Loucy (cell line): ENCODE data around the gene CDC42BPA.

Experiments
- H2AFZ ChIP-seq: fragments of 200-600 bp; sonication (generic); 2 replicates; pipeline ENCODE4 v1.6.0; 2016; ENCODE audit warnings: antibody characterized with exemption, mild to moderate bottlenecking, low read length, moderate library complexity
- H3F3A ChIP-seq: fragments of 200-600 bp; 2 replicates; pipeline ENCODE4 v1.6.0; 2016; ENCODE audit warnings: antibody characterized with exemption, low read depth, mild to moderate bottlenecking
- H3K27me3 ChIP-seq: fragments of 200-600 bp; sonication (generic); 2 replicates; pipeline ENCODE4 v1.6.1; 2014; ENCODE audit warnings: low read length, mild to moderate bottlenecking; ENCODE audit not compliant: insufficient read depth, poor library complexity, severe bottlenecking
- H3K36me3 ChIP-seq: fragments of 200-600 bp; sonication (generic); 2 replicates; pipeline ENCODE4 v1.6.1; 2016; ENCODE audit warnings: low read length; ENCODE audit not compliant: insufficient read depth
- H3K4me1 ChIP-seq: fragments of 200-600 bp; sonication (generic); 2 replicates; pipeline ENCODE4 v1.5.1; 2014; ENCODE audit warnings: low read length, mild to moderate bottlenecking; ENCODE audit not compliant: insufficient read depth, poor library complexity, severe bottlenecking
- H3K4me2 ChIP-seq: fragments of 200-600 bp; sonication (generic); 2 replicates; pipeline ENCODE4 v1.6.0; 2014; ENCODE audit warnings: antibody characterized with exemption, low read length, low read depth, mild to moderate bottlenecking; ENCODE audit not compliant: poor library complexity, severe bottlenecking
- H3K4me3 ChIP-seq: fragments of 200-600 bp; sonication (generic); 2 replicates; pipeline ENCODE4 v1.5.1; 2014; ENCODE audit warnings: low read length, mild to moderate bottlenecking, mixed read lengths; ENCODE audit not compliant: poor library complexity, severe bottlenecking
- H3K79me2 ChIP-seq: fragments of 200-600 bp; sonication (generic); 2 replicates; pipeline ENCODE4 v1.6.1; 2014; ENCODE audit warnings: low read length; ENCODE audit not compliant: insufficient read depth
- H3K9ac ChIP-seq: fragments of 200-600 bp; sonication (generic); 2 replicates; pipeline ENCODE4 v1.6.0; 2014; ENCODE audit warnings: mild to moderate bottlenecking, low read depth, low read length, moderate library complexity; ENCODE audit not compliant: poor library complexity, severe bottlenecking
- H3K9me2 ChIP-seq: fragments of 200-600 bp; sonication (generic); replicated peaks from 2 replicates; pipeline ENCODE4 v1.6.1; 2016; ENCODE audit warnings: low read depth, low read length, mixed read lengths
- H3K9me3 ChIP-seq: fragments of 200-600 bp; sonication (generic); 2 replicates; pipeline ENCODE4 v1.6.1; 2014; ENCODE audit warnings: mild to moderate bottlenecking, antibody characterized with exemption, low read length, low read depth; ENCODE audit not compliant: insufficient read depth
- H4K20me1 ChIP-seq: fragments of 200-600 bp; sonication (generic); 2 replicates; pipeline ENCODE4 v1.6.0; 2014; ENCODE audit warnings: antibody characterized with exemption, low read length, mild to moderate bottlenecking; ENCODE audit not compliant: insufficient read depth, poor library complexity, severe bottlenecking
- EZH2phosphoT487 ChIP-seq: fragments of 200-600 bp; IDR thresholded peaks from 2 replicates; pipeline ENCODE4 v1.6.1; 2018; ENCODE audit warnings: antibody characterized with exemption, mild to moderate bottlenecking, moderate library complexity, borderline replicate concordance
- TF ChIP-seq, protein P1 (sequence below): fragments of 200-600 bp; sonication (generic); conservative IDR thresholded peaks from 2 replicates; pipeline ENCODE4 v1.5.1; 2014; ENCODE audit warnings: mild to moderate bottlenecking, antibody characterized with exemption, low read length

Gene CDC42BPA

DNA sequence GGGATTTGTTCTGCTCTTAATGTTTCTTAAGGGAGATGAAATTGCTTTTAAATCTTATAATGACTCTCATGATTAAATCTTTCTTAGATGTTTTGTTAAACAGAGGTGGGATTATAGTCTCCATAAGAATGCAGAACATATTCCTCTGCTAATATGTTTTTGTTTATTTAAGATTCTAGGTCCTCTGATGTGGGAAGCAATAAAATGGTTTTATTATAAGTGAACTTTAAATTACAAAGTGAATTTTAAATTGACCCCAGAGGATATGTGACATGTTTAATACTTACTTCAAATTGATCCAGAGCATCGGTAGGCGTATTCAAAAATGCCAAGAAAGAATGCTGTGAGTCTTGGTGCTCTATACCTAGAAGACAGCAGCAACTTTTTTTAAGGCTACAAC lies 248.8 kb downstream of the CDC42BPA start:
- Histone ChIP-seq H3F3A (0 out of 2 replicates have a peak, but pooled peaks cover 2% of the 10 kb centered on the region), H3K79me2 (no peaks in the 10 kb centered on the region)

DNA sequence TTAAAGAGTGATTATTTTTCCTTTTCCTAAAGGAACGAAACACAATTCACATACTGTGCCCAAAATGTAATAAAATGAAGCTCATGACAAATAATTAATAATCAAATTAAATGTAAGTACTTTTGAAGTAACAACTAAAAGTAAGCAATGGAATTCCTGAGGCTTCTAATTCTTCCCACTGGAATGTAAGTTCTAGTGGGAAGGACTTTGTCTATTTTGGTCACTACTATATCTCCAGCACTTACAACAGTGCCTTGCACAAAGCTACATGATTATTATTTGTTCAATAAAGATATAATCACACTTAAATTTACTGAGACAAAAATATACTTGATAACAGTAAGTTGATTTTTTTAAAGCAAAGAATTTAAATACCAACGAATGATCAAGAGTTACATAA lies 249.4 kb downstream of the CDC42BPA start:
- Histone ChIP-seq H2AFZ (no peak overlapping the region), H3K9ac (no peak overlapping the region), H3K9me3 (no peaks in the 10 kb centered on the region), H3K4me3 (no peak overlapping the region), H3F3A (0 out of 2 replicates have a peak, but pooled peaks cover 2% of the 10 kb centered on the region), H3K79me2 (no peaks in the 10 kb centered on the region), H3K27me3 (no peaks in the 10 kb centered on the region), H3K36me3 (no peaks in the 10 kb centered on the region), H3K4me1 (no peaks in the 10 kb centered on the region), H3K9me2 (no peaks in the 10 kb centered on the region), H3K4me2 (no peak overlapping the region), H4K20me1 (no peaks in the 10 kb centered on the region)
- no peak for TF ChIP-seq EZH2phosphoT487
- TF ChIP-seq, protein P1, sequence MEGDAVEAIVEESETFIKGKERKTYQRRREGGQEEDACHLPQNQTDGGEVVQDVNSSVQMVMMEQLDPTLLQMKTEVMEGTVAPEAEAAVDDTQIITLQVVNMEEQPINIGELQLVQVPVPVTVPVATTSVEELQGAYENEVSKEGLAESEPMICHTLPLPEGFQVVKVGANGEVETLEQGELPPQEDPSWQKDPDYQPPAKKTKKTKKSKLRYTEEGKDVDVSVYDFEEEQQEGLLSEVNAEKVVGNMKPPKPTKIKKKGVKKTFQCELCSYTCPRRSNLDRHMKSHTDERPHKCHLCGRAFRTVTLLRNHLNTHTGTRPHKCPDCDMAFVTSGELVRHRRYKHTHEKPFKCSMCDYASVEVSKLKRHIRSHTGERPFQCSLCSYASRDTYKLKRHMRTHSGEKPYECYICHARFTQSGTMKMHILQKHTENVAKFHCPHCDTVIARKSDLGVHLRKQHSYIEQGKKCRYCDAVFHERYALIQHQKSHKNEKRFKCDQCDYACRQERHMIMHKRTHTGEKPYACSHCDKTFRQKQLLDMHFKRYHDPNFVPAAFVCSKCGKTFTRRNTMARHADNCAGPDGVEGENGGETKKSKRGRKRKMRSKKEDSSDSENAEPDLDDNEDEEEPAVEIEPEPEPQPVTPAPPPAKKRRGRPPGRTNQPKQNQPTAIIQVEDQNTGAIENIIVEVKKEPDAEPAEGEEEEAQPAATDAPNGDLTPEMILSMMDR: no peak

More for the DNA sequence above, 248.8 kb downstream of the CDC42BPA start:
- Histone ChIP-seq H2AFZ (no peak overlapping the region), H3K36me3 (no peaks in the 10 kb centered on the region), H3K9me2 (no peaks in the 10 kb centered on the region), H3K4me1 (no peaks in the 10 kb centered on the region), H4K20me1 (no peaks in the 10 kb centered on the region), H3K27me3 (no peaks in the 10 kb centered on the region), H3K4me3 (no peak overlapping the region), H3K9ac (no peak overlapping the region), H3K9me3 (no peaks in the 10 kb centered on the region), H3K4me2 (no peak overlapping the region)
- no peak for TF ChIP-seq EZH2phosphoT487
- TF ChIP-seq, protein P1: no peak

DNA sequence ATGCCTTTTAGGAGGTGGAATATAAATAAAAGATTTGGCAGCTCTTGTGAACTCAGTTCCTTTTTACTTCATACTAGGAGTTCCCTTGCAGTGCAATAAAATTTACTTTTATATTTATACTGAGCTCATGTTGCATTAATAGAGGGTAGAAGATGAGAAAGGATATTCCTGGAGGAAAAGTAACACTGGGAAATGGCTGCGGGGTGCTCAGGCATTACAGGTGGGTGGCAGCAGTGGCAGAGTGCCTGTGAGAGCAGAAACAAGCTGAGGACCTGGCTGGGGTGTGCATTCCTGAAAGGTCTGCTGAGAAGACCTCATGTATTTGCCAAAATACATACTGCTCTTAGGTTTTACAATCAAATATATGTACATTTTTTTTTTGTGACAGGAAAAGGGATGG lies 251.3 kb downstream of the CDC42BPA start:
- no peak overlapping the region for H3K4me3 ChIP-seq
- H3K4me1 ChIP-seq: no peaks in the 10 kb centered on the region
- no peaks in the 10 kb centered on the region for H4K20me1 ChIP-seq
- no peaks in the 10 kb centered on the region for H3F3A ChIP-seq
- no peaks in the 10 kb centered on the region for H3K9me3 ChIP-seq
- no peak overlapping the region for H2AFZ ChIP-seq
- H3K9me2 ChIP-seq: no peaks in the 10 kb centered on the region
- H3K4me2 ChIP-seq: no peak overlapping the region
- TF ChIP-seq EZH2phosphoT487: no peak
- TF ChIP-seq, protein P1: no peak
- no peak overlapping the region for H3K9ac ChIP-seq
- no peaks in the 10 kb centered on the region for H3K27me3 ChIP-seq
- no peaks in the 10 kb centered on the region for H3K36me3 ChIP-seq
- no peaks in the 10 kb centered on the region for H3K79me2 ChIP-seq
